Stomach smooth muscle (tissue), 2 donors: ENCODE results near the gene EIF5.

Source experiments
- H3K27ac ChIP-seq: one replicate; pipeline ENCODE4 v1.7.0; 2013; ENCODE audit warnings: mild to moderate bottlenecking, low read length, inconsistent platforms
- H3K27me3 ChIP-seq, 2 donors: one replicate each; pipeline ENCODE4 v1.7.0; 2013; ENCODE audit warnings: low read length in 2 of 2; ENCODE audit not compliant: insufficient read depth in 2 of 2, control insufficient read depth in 1 of 2
- H3K36me3 ChIP-seq, 2 donors: one replicate each; pipeline ENCODE4 v1.7.0; 2013; ENCODE audit warnings: low read length in 2 of 2; ENCODE audit not compliant: control insufficient read depth in 2 of 2, insufficient read depth in 2 of 2
- H3K4me1 ChIP-seq: one replicate; pipeline ENCODE4 v1.7.0; 2013; ENCODE audit warnings: low read length; ENCODE audit not compliant: control insufficient read depth, insufficient read depth
- H3K4me3 ChIP-seq, 2 donors: one replicate each; pipeline ENCODE4 v1.7.0; 2013; ENCODE audit warnings: low read length in 2 of 2
- H3K9ac ChIP-seq, 2 donors: one replicate each; pipeline ENCODE4 v1.7.0; 2013; ENCODE audit warnings: low read length in 2 of 2, mild to moderate bottlenecking in 1 of 2
- H3K9me3 ChIP-seq, 2 donors: one replicate each; pipeline ENCODE4 v1.7.0; 2013; ENCODE audit warnings: low read length in 2 of 2; ENCODE audit not compliant: control insufficient read depth in 2 of 2
- donor health status: healthy.
- donor health status: Pancreatic carcinoma.

The EIF5 gene

DNA sequence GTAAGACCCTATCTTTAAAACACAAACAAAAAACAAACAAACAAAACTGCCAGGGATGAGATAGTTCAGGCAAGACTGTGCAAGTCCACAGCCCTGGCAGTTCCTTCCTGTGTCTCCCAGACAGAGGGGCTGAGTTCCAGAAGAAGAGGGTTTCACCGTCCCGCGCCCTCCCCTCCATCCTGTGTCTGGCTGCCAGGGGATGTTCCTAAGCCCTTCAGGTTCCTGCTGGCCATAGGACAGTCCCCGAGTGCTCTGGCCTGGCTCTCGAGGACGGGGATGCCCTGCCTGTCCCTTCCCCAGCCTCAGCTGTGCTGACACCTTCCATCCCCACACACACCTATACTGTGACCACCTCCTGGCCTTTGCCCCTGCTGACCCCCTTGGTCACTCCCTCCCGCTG lies 40.6 kb upstream of the EIF5 start:
- Histone ChIP-seq H3K9me3 (no peaks in the 10 kb centered on the region), H3K27ac (no peak overlapping the region), H3K4me1 (no peaks in the 10 kb centered on the region), H3K36me3 (no peaks in the 10 kb centered on the region), H3K27me3 (peaks cover 8 to 9% of the 10 kb centered on the region in 2 donors), H3K9ac (no peak overlapping the region), H3K4me3 (no peak overlapping the region)

DNA sequence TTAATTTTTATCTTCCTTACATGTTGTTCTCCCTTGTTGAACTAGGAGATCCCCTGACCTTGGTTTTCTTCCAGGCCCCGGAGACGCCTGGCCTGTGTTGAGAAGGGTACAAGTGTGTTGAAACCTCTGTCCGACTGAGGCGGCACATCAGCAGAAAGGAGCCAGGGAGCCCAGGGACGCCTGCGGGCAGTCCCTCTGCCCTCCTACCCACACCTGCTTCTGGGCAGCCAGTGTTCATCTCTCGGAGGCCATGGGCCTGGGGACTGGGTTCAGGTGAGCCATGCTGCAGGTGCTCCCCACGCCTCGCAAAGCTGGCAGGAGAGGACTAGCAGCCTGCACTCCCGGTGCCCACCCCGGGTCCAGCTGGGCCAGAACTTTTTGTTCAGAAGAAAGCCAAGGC lies 39.9 kb upstream of the EIF5 start:
- H3K9me3 ChIP-seq = no peaks in the 10 kb centered on the region
- H3K9ac ChIP-seq = no peak overlapping the region
- H3K4me3 ChIP-seq = no peak overlapping the region
- H3K4me1 ChIP-seq = no peaks in the 10 kb centered on the region
- H3K27ac ChIP-seq = no peak overlapping the region
- peaks cover 4 to 9% of the 10 kb centered on the region in 2 donors for H3K27me3 ChIP-seq
- no peaks in the 10 kb centered on the region for H3K36me3 ChIP-seq

DNA sequence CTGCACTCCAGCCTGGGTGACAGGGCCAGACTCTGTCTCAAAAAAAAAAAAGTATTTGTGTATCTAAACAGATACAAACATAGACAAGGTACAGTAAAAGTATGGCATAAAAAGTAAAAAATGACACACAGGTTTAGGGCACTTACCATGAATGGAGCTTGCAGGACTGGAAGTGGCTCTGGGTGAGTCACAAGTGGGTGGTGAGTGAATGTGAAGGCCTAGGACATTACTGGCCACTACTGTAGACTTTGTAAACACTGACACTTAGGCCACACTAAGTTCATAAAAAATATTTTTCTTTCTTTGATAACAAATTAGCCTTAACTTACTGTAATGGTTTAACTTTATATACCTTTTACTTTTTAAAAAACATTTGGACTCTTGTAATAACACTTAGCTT lies 38.0 kb upstream of the EIF5 start:
- Histone ChIP-seq H3K27me3 (peaks cover 4 to 7% of the 10 kb centered on the region in 2 donors), H3K9me3 (no peaks in the 10 kb centered on the region), H3K4me3 (no peak overlapping the region), H3K9ac (no peak overlapping the region), H3K4me1 (no peaks in the 10 kb centered on the region), H3K36me3 (no peaks in the 10 kb centered on the region), H3K27ac (no peak overlapping the region)

DNA sequence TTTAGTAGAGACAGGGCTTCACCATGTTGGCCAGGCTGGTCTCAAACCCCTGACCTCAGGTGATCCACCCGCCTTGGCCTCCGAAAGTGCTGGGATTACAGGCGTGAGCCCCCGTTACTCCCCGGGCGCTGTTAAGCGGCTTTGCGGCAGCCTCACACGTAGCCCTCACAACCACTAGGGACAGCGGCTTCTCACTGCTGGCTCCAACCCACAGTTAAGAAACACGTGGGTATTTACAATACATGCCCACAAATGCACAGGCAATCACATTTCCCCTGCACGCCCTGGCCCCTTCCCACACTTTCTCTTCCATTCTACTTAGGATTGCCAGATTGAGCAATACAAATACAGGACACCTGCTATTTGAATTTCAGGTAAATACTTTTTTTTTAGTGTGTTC lies 37.0 kb upstream of the EIF5 start:
- Histone ChIP-seq H3K27me3 (peaks cover 4 to 7% of the 10 kb centered on the region in 2 donors), H3K27ac (no peak overlapping the region), H3K4me3 (no peak overlapping the region), H3K9ac (no peak overlapping the region), H3K4me1 (no peaks in the 10 kb centered on the region), H3K9me3 (no peaks in the 10 kb centered on the region), H3K36me3 (no peaks in the 10 kb centered on the region)

DNA sequence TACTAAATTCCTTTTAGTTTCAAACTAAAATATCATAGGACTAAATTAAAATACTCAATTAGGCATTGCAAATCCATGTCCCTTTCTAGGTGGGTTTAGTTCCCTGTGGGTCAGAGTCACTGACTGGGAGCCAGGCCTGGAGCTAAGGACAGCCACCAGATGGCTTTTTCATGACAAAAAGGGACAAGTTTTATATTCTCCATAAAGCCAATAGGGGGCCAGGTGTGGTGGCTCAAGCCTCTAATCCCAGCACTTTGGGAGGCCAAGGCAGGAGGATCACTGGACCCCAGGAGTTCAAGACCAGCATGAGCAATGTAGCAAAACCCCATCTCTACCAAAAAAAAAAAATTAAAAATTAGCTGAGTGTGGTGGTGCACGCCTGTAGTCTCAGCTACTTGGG lies 35.4 kb upstream of the EIF5 start:
- no peak overlapping the region for H3K4me3 ChIP-seq
- no peak overlapping the region for H3K27ac ChIP-seq
- H3K9ac ChIP-seq = no peak overlapping the region
- no peaks in the 10 kb centered on the region for H3K36me3 ChIP-seq
- H3K4me1 ChIP-seq = no peaks in the 10 kb centered on the region
- H3K27me3 ChIP-seq = peaks cover under 1% of the 10 kb centered on the region in 2 donors
- H3K9me3 ChIP-seq = no peaks in the 10 kb centered on the region

DNA sequence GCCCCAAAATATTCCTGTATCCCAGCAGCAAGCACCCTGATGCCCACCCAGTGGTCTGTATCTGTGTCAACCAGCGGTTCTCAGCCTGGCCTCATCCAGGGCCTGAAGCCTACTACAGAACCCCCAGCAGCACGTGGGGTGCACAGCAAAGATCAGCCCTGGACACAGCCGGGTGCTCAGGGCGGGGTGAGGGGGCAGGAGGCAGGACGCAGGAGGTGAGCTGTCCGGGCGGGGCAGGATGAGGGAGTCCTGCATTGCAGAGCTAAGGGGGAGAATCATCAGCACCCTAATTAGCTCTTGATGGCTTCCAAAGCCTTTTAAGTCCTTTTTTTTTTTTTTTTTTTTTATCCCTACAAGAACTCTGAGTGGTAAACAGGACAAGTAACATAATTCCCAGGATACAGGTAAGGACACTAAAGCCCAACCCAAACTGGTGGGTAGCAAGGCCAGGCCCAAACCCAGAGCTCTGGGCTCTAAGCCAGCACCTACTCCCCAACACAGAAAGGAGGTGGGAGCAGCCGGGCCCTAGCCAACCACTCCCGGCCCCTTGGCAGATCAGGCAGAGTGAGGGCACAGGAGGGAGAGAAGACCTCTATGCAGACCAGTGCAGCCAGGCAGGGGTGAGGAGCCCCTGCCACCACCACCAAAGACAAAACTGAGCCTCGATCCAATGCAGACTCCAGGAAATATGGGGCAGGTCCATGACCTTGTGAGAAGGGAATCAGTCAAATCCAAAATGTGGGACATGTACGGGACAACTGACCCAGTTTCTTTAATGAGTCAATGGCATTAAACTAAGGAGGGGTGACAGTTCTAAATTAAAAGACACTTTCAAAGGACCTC lies 32.3 kb upstream of the EIF5 start:
- H3K36me3 ChIP-seq = no peaks in the 10 kb centered on the region
- no peaks in the 10 kb centered on the region for H3K4me1 ChIP-seq
- H3K27me3 ChIP-seq = no peaks in the 10 kb centered on the region
- no peak overlapping the region for H3K27ac ChIP-seq
- no peaks in the 10 kb centered on the region for H3K9me3 ChIP-seq
- no peak overlapping the region for H3K9ac ChIP-seq
- no peak overlapping the region for H3K4me3 ChIP-seq

DNA sequence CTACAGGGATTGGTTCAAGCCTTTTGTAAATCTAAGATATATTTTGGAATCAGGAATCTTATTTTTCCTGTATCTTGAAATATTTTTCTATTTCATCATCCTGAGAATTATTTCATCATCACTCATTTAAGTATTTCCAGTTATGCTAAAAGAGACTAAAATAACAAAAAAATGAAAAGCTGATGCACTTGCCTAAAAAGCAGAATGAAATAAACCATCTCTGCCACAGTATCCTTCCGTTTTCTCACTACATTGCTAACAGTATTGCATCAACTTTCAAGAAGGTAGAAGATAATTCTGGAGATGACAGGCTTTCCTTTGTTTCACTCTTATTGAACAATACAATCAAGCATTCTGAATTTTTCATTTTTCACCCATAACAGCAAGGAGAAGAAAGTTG lies 31.1 kb upstream of the EIF5 start:
- no peak overlapping the region for H3K9ac ChIP-seq
- H3K9me3 ChIP-seq = peaks cover 0 to 3% of the 10 kb centered on the region in 2 donors
- H3K27me3 ChIP-seq = no peaks in the 10 kb centered on the region
- H3K4me1 ChIP-seq = no peaks in the 10 kb centered on the region
- H3K36me3 ChIP-seq = no peaks in the 10 kb centered on the region
- no peak overlapping the region for H3K27ac ChIP-seq
- no peak overlapping the region for H3K4me3 ChIP-seq

DNA sequence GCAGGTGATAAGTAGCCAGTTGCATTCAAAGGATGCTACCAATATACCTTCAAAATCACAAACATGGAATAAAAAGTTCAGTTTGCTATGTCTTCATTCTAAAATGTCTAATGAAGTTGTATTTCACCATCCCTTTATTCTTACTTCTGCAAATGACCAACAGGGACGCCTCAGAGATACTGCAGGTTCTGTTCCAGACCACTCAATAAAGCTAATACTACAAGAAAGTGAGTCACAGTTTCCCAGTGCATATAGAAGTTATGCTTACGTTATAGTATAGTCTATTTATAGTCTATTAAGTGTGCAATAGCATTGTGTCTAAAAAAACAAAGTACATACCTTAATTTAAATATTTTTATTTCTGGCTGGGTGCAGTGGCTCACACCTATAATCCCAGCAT lies 29.3 kb upstream of the EIF5 start:
- no peak overlapping the region for H3K9ac ChIP-seq

DNA sequence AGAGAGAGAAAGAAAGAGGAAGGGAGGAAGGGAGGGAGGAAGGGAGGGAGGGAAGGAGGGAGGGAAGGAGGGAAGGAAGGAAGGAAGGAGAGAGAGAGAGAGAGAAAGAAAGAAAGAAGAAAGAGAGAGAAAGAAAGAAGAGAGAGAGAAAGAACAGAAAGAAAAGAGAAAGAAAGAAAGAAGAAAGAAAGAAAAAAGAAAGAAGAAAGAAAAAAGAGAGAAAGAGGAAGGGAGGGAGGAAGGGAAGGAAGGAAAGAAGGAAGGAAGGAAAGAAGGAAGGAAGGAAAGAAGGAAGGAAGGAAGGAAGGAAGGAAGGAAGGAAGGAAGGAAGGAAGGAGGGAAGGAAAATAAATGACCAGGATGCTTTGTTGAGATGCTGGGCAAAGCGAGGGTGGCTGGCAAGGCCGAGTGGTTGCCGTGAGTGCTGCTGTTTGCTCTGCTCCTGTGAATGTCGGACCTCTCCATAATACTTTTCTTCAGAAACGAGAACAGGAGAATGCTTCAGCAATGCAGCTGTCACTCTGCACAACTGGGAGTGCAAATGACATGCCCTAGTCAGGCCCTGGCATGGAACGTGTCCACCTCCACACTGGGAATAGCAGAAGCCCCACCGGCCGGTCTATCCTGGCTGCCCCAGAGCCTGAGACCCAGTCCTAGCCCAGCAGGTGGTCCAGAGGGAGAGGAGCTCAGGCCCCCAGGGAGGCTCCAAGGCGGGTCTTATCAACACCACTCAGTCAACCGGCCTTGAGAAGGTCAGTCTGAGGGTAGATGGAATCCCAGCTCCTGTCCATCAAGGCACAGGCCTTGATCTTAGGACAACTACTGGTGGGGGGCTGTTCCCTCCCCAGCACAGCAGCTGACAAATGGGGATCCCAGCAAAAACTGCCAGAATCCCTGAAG lies 25.1 kb upstream of the EIF5 start:
- Histone ChIP-seq H3K27me3 (peaks cover 0 to 3% of the 10 kb centered on the region in 2 donors), H3K9me3 (peaks cover 0 to 3% of the 10 kb centered on the region in 2 donors), H3K36me3 (no peaks in the 10 kb centered on the region), H3K4me1 (no peaks in the 10 kb centered on the region), H3K4me3 (no peak overlapping the region), H3K9ac (no peak overlapping the region), H3K27ac (no peak overlapping the region)

More for the DNA sequence above, 29.3 kb upstream of the EIF5 start:
- H3K36me3 ChIP-seq = no peaks in the 10 kb centered on the region
- H3K4me3 ChIP-seq = no peak overlapping the region
- H3K27me3 ChIP-seq = no peaks in the 10 kb centered on the region
- H3K4me1 ChIP-seq = no peaks in the 10 kb centered on the region
- H3K27ac ChIP-seq = no peak overlapping the region
- H3K9me3 ChIP-seq = peaks cover 0 to 3% of the 10 kb centered on the region in 2 donors

DNA sequence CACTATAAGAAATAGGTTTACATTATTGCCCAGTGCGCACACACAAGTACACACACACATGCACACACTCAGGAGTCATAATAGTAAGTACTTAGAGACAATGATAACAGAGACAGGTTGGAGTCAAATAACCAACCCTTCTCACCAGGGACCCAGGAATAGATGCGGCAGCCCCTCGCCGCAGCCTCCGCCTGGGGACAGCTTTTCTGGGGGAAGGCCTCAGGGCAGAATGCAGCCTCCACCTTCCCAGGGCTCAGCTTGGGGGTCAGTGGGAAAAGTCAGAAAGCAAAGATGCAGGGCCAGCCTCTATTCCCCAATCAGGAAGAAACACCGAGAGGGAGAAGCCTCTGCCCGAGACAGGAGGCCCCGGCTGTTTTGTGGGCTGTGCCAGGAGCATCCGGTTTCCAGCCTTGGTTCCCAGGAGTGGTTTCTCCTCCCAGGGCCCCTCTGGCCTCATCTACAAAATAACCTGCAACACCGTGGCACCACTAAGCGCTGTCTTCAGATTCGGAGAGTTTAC lies 23.4 kb upstream of the EIF5 start:
- Histone ChIP-seq H3K4me3 (no peak overlapping the region), H3K27ac (no peak overlapping the region), H3K9ac (no peak overlapping the region)

More for the DNA sequence above, 23.4 kb upstream of the EIF5 start:
- H3K9me3 ChIP-seq = peaks cover 0 to 3% of the 10 kb centered on the region in 2 donors
- no peaks in the 10 kb centered on the region for H3K36me3 ChIP-seq
- peaks cover 0 to 3% of the 10 kb centered on the region in 2 donors for H3K27me3 ChIP-seq
- no peaks in the 10 kb centered on the region for H3K4me1 ChIP-seq
